ENCODE results near the gene ZYX. TPM values are rescaled to one million over a fixed set of nuclear protein-coding genes. Genes with fewer than 3 reads are reported as not detected.
A peak's percentile ranks its signal among the peaks of the same experiment; 100 is the strongest.

Gene ZYX
- polyA plus RNA-seq, 1 experiment, result 32.6 TPM

DNA sequence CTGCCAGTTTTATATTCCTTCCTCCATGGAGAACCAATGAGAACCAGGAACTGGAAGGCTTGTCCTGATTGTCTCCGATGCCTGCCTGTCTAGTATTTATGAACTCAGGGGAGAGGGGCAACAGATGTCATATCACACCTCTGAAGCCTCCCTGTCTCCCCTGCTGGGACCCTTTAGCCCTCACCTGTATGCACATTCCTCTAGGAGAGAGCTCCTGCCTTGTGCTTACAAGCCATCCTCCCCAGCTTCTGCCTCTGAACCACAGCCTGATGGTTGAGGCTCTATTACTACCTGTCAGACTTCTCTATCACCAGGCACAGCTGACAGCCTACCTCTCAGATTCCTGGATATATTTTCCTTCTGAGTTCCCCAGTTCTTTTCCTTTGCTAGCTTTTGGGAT is 12.8 kb upstream of the ZYX start:
- H3K27ac ChIP-seq (ENCODE audit: low read depth, low read length), result no peak overlapping the region
- CTCF ChIA-PET, result interaction anchor here (1.4 to 6.8 kb wide), 3 partner anchors 11 to 128 kb away, joined by 4 to 48 read pairs (median 43); no protein-coding TSS in a partner anchor
- DNase-seq (ENCODE audit: low read depth, low spot score), result no peak
- POLR2A ChIA-PET, result interaction anchor here (1.3 to 1.7 kb wide), 2 partner anchors 12 to 13 kb away, joined by 5 read pairs; no protein-coding TSS in a partner anchor
- H3K27me3 ChIP-seq (ENCODE audit: control insufficient read depth, insufficient read depth, low read length), result peaks cover 17% of the 10 kb centered on the region
- H3K9me3 ChIP-seq (ENCODE audit: control insufficient read depth, insufficient read depth, low read length), result no peaks in the 10 kb centered on the region
- no peak overlapping the region for H3K4me3 ChIP-seq (ENCODE audit: low read depth, low read length)
- TF ChIP-seq, protein P1, sequence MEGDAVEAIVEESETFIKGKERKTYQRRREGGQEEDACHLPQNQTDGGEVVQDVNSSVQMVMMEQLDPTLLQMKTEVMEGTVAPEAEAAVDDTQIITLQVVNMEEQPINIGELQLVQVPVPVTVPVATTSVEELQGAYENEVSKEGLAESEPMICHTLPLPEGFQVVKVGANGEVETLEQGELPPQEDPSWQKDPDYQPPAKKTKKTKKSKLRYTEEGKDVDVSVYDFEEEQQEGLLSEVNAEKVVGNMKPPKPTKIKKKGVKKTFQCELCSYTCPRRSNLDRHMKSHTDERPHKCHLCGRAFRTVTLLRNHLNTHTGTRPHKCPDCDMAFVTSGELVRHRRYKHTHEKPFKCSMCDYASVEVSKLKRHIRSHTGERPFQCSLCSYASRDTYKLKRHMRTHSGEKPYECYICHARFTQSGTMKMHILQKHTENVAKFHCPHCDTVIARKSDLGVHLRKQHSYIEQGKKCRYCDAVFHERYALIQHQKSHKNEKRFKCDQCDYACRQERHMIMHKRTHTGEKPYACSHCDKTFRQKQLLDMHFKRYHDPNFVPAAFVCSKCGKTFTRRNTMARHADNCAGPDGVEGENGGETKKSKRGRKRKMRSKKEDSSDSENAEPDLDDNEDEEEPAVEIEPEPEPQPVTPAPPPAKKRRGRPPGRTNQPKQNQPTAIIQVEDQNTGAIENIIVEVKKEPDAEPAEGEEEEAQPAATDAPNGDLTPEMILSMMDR (IDR thresholded peaks at IDR 0.05; ENCODE audit: low read depth, low read length), result no peak

- H3K27me3 ChIP-seq (ENCODE audit: control insufficient read depth, insufficient read depth, low read length), result peaks cover 5% of the 10 kb centered on the region
- no peaks in the 10 kb centered on the region for H3K9me3 ChIP-seq (ENCODE audit: control insufficient read depth, insufficient read depth, low read length)
- ChIA-PET CTCF (interaction anchor here (0.7 to 6.8 kb wide), 5 partner anchors 10 to 148 kb away, joined by 3 to 48 read pairs (median 5); partner anchors contain the start of gene TAS2R40), POLR2A (interaction anchor here (0.6 to 1.7 kb wide), 2 partner anchors 10 to 12 kb away, joined by 5 to 6 read pairs; no protein-coding TSS in a partner anchor)
- TF ChIP-seq, protein P1 (IDR thresholded peaks at IDR 0.05; ENCODE audit: low read depth, low read length), result no peak
- no peak for DNase-seq (ENCODE audit: low read depth, low spot score)
- H3K27ac ChIP-seq (ENCODE audit: low read depth, low read length), result no peak overlapping the region
- no peak overlapping the region for H3K4me3 ChIP-seq (ENCODE audit: low read depth, low read length)
Measured at GRCh38 chr7:143369678-143370651, 11.2 kb upstream of the ZYX start.

GRCh38 chr7:143372070-143372469 is 9.1 kb upstream of the ZYX start:
- Histone ChIP-seq H3K4me3 (ENCODE audit: low read depth, low read length) (no peak overlapping the region), H3K27me3 (ENCODE audit: control insufficient read depth, insufficient read depth, low read length) (no peaks in the 10 kb centered on the region), H3K9me3 (ENCODE audit: control insufficient read depth, insufficient read depth, low read length) (no peaks in the 10 kb centered on the region), H3K27ac (ENCODE audit: low read depth, low read length) (no peak overlapping the region)
- TF ChIP-seq, protein P1 (IDR thresholded peaks at IDR 0.05; ENCODE audit: low read depth, low read length), result no peak
- POLR2A ChIA-PET, result interaction anchor here (0.6 kb wide), 2 partner anchors 18 to 20 kb away, joined by 3 read pairs; no protein-coding TSS in a partner anchor
- CTCF ChIA-PET, result interaction anchor here (0.7 to 6.8 kb wide), 3 partner anchors 7 to 132 kb away, joined by 4 to 48 read pairs (median 43); no protein-coding TSS in a partner anchor
- no peak for DNase-seq (ENCODE audit: low read depth, low spot score)

DNA sequence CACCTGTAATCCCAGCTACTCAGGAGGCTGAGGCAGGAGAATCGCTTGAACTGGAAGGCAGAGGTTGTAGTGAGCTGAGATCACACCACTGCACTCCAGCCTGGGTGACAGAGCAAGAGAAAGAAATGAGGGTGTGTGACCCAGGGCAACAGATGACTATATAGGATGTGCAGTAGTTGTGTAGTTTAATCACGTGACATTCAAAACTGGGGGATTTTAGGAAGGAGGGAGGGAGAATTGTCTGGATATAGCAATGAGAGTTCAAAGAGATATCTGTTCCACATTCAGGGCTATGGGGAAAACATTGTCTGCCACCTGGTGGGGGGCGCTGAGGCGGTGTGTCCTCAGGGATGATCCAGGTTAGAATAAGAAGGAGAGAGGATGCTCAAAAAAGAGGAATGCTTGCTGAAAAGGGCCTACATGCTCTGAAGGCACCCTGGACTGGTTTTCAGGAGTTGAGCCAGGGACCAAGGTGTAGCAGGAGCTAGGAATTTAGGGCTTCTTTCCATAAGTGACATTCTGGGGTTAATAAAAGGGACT is 7.8 kb upstream of the ZYX start:
- TF ChIP-seq, protein P1 (IDR thresholded peaks at IDR 0.05; ENCODE audit: low read depth, low read length), result 0 out of 2 replicates have a peak, but pooled peaks have one; percentile 14
- Histone ChIP-seq H3K27me3 (ENCODE audit: control insufficient read depth, insufficient read depth, low read length) (no peaks in the 10 kb centered on the region), H3K27ac (ENCODE audit: low read depth, low read length) (no peak overlapping the region), H3K9me3 (ENCODE audit: control insufficient read depth, insufficient read depth, low read length) (no peaks in the 10 kb centered on the region), H3K4me3 (ENCODE audit: low read depth, low read length) (no peak overlapping the region)
- POLR2A ChIA-PET, result no interaction called here
- no peak for DNase-seq (ENCODE audit: low read depth, low spot score)
- CTCF ChIA-PET, result interaction anchor here (6.8 kb wide), 1 partner anchor 133 kb away, joined by 43 read pairs; no protein-coding TSS in a partner anchor
